ENCODE results near the gene TBC1D3G.
"Not testable (repeated sequence)": the region's sequence is repeated elsewhere in the genome, so short reads cannot be mapped to it uniquely, and the experiment has no call there.

DNA sequence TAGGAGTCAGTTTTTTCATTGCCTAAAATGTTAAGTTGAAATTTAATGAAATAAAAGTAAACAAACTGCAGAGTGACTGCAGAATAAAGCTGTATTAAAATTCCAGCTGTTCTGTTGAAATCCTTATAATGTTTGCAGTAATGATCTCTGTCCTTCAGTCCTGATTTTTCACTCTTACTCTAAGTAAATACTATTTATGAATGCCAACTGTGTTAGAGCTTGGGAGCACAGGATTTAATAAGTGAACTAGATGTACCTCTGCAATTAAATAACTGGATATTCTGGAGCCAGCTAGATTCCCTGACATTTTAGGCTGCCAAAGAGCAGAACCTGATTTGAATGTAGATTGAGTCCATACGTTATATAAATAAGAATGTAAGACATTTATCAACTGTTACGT is 7.9 kb upstream of the TBC1D3G start:
- TF ChIP-seq, protein P1, sequence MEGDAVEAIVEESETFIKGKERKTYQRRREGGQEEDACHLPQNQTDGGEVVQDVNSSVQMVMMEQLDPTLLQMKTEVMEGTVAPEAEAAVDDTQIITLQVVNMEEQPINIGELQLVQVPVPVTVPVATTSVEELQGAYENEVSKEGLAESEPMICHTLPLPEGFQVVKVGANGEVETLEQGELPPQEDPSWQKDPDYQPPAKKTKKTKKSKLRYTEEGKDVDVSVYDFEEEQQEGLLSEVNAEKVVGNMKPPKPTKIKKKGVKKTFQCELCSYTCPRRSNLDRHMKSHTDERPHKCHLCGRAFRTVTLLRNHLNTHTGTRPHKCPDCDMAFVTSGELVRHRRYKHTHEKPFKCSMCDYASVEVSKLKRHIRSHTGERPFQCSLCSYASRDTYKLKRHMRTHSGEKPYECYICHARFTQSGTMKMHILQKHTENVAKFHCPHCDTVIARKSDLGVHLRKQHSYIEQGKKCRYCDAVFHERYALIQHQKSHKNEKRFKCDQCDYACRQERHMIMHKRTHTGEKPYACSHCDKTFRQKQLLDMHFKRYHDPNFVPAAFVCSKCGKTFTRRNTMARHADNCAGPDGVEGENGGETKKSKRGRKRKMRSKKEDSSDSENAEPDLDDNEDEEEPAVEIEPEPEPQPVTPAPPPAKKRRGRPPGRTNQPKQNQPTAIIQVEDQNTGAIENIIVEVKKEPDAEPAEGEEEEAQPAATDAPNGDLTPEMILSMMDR (IDR thresholded peaks at IDR 0.05) = not testable (repeated sequence)
- not testable (repeated sequence) for TF ChIP-seq POLR2A (IDR thresholded peaks at IDR 0.05)

Measured in uterus (tissue), 2 donors.